Upper lobe of left lung (tissue), 6 donors: Measurements from ENCODE around the gene F12. TPM values are rescaled to one million over a fixed set of nuclear protein-coding genes. Genes with fewer than 3 reads are reported as not detected.

Source experiments
- ATAC-seq, 2 donors: fragments of 200-7000 bp; cut with Tn5 transposase; one replicate each; pipeline ENCODE4 v1.9.1; 2022; ENCODE audit warnings: mild to moderate bottlenecking in 2 of 2, moderate library complexity in 2 of 2; ENCODE audit not compliant: low FRiP score in 2 of 2
- DNase-seq, 2 donors: peaks; one replicate each; pipeline ENCODE4 v3.0.0-alpha.2; 2019 to 2020
- H3K27ac ChIP-seq, 4 donors: fragments of 200-600 bp; sonication (generic); one replicate each; pipeline ENCODE4 v1.5.1; 2016 to 2019
- H3K27me3 ChIP-seq, 4 donors: fragments of 200-600 bp; sonication (generic); one replicate each; pipeline ENCODE4 v1.5.1; 2017 to 2019
- H3K36me3 ChIP-seq, 4 donors: fragments of 200-600 bp; sonication (generic); one replicate each; pipeline ENCODE4 v1.5.1; 2016 to 2019
- H3K4me1 ChIP-seq, 4 donors: fragments of 200-600 bp; sonication (generic); one replicate each; pipeline ENCODE4 v1.5.1; 2018 to 2019
- H3K4me3 ChIP-seq, 4 donors: fragments of 200-600 bp; sonication (generic); one replicate each; pipeline ENCODE4 v1.5.1; 2017 to 2019; ENCODE audit warnings: mild to moderate bottlenecking in 2 of 4, moderate library complexity in 1 of 4
- H3K9me3 ChIP-seq, 4 donors: fragments of 200-600 bp; sonication (generic); one replicate each; pipeline ENCODE4 v1.5.1; 2018 to 2019
- EP300 ChIP-seq, 4 donors: sonication (generic); formaldehyde crosslinking; IDR thresholded peaks; one replicate each; pipeline ENCODE4 v1.5.1; 2017; ENCODE audit warnings: antibody characterized with exemption in 4 of 4, control low read depth in 2 of 4
- POLR2A ChIP-seq, 4 donors: fragments of 450-650 bp; IDR thresholded peaks; one replicate each; pipeline ENCODE4 v1.5.1; 2016 to 2017; ENCODE audit warnings: antibody characterized with exemption in 4 of 4, mild to moderate bottlenecking in 2 of 4
- POLR2AphosphoS5 ChIP-seq, 2 donors: sonication (generic); formaldehyde crosslinking; IDR thresholded peaks; one replicate each; pipeline ENCODE4 v1.5.1; 2017; ENCODE audit warnings: antibody characterized with exemption in 2 of 2
- WGBS, 2 donors: methylation state at CpG; one replicate each; pipeline ENCODE4 v1.1.5; 2017 to 2018; 5-methylcytosine and 5-hydroxymethylcytosine counted together
- total RNA-seq, 6 donors: library from RNA; depleted of rRNA in 4 of 6; stranded (reverse); fragments of >200 nt in 4 of 6; gene quantifications; one replicate each; pipeline versions ENCODE4 v1.1.0 to v1.2.1, GENCODE V29; 2016 to 2021
- TF ChIP-seq, protein P1 (sequence below), 6 experiments: fragments of 450-650 bp in 4 of 6; fragments of 200-600 bp in 2 of 6; sonication (generic) in 2 of 6; IDR thresholded peaks; one replicate each; pipeline ENCODE4 v1.5.1; 2016 to 2019; ENCODE audit warnings: antibody characterized with exemption in 6 of 6
- donor health status: DM: no; HTN: no; CAD: no; lungs with moderate emphysema.
- donor health status: DM: no; HTN: yes; CAD: no; lungs with severe emphysema.

The F12 gene
- total RNA-seq, 6 donors from 2014 or later: 0.91 to 7.8 (median 2.1) TPM; not detected in 1

- H3K27me3 ChIP-seq: no peaks in the 10 kb centered on the region
- no peak overlapping the region for H3K27ac ChIP-seq
- 59 to 66% methylated on average over 8 to 11 of the region's 11 CpGs for WGBS, 2 donors
- TF ChIP-seq POLR2AphosphoS5 (IDR thresholded peaks at IDR 0.05): no peak
- no peak for TF ChIP-seq EP300 (IDR thresholded peaks at IDR 0.05)
- TF ChIP-seq POLR2A (IDR thresholded peaks at IDR 0.05): no peak
- TF ChIP-seq, protein P1, sequence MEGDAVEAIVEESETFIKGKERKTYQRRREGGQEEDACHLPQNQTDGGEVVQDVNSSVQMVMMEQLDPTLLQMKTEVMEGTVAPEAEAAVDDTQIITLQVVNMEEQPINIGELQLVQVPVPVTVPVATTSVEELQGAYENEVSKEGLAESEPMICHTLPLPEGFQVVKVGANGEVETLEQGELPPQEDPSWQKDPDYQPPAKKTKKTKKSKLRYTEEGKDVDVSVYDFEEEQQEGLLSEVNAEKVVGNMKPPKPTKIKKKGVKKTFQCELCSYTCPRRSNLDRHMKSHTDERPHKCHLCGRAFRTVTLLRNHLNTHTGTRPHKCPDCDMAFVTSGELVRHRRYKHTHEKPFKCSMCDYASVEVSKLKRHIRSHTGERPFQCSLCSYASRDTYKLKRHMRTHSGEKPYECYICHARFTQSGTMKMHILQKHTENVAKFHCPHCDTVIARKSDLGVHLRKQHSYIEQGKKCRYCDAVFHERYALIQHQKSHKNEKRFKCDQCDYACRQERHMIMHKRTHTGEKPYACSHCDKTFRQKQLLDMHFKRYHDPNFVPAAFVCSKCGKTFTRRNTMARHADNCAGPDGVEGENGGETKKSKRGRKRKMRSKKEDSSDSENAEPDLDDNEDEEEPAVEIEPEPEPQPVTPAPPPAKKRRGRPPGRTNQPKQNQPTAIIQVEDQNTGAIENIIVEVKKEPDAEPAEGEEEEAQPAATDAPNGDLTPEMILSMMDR (IDR thresholded peaks at IDR 0.05): no peak
- H3K9me3 ChIP-seq: no peaks in the 10 kb centered on the region
- no peak overlapping the region for H3K4me3 ChIP-seq
- H3K4me1 ChIP-seq: peaks cover 15 to 22% (median 21%) of the 10 kb centered on the region in 4 donors
- peak in 1 of 2 donors; percentile 52 for DNase-seq
- no peak for ATAC-seq
- H3K36me3 ChIP-seq: no peaks in the 10 kb centered on the region
These were observed 23.6 kb downstream of the F12 start for GRCh38 chr5:177385720-177386119.

DNA sequence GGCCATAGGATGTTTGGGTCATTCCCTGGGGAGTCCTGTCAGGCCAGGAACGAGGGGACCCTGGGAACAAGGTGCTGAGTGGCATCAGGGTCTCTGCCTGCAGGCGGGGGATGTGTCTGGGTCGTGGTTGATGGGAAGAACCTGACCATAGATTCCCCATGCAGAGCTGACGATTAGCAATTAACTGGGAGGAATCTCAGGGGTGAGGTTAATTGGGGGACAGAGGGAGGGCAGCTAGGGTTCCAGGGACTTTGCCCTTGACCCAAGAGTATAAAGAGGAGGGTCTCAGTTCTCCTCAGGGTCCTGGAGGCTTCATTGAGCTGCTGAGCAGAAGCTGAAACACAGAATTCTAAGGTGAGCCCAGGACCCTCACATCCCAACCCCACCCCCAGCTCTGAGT lies 25.2 kb downstream of the F12 start, which contains the start of gene SLC34A1:
Gene SLC34A1, plus strand, starts transcription at position 301 of the 400 bp plus-strand sequence. CDS start 1,308 bp downstream, outside the sequence.
- H3K4me1 ChIP-seq: peaks cover 3 to 7% (median 5%) of the 10 kb centered on the region in 4 donors
- no peak within 1 kb of the TSS for H3K4me3 ChIP-seq
- TF ChIP-seq POLR2A (IDR thresholded peaks at IDR 0.05): no peak
- TF ChIP-seq, protein P1 (IDR thresholded peaks at IDR 0.05): no peak
- no peak for TF ChIP-seq EP300 (IDR thresholded peaks at IDR 0.05)
- no peak for TF ChIP-seq POLR2AphosphoS5 (IDR thresholded peaks at IDR 0.05)
- H3K27ac ChIP-seq: no peak within 1 kb of the TSS
- H3K27me3 ChIP-seq: no peaks in the 10 kb centered on the region
- no peaks in the 10 kb centered on the region for H3K9me3 ChIP-seq
- 67 to 75% methylated on average over 3 to 4 of the region's 4 CpGs for WGBS, 2 donors
- no peaks in the 10 kb centered on the region for H3K36me3 ChIP-seq
- DNase-seq: no peak
- no peak for ATAC-seq

DNA sequence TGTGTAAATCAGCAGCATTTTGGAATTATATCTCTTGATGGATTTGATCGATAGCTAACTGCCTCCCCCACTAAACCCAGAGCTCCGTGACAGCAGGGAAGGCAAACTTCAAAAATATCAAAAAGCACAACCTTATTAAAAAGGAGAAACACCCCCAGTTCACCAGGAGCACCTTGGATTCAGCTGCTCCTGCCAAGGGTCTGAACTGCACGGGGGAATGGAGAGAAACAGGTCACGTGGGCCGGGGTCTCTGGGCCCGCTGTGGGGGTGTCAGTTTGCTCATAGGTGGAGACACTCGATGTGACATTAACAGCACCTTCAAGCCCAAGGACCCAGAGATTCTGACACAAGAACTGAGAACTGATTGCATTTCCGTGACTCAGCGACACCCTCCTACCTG lies 26.2 kb downstream of the F12 start:
- H3K27ac ChIP-seq: no peak overlapping the region
- no peaks in the 10 kb centered on the region for H3K9me3 ChIP-seq
- DNase-seq: no peak
- H3K4me3 ChIP-seq: no peak overlapping the region
- ATAC-seq: no peak
- no peaks in the 10 kb centered on the region for H3K36me3 ChIP-seq
- no peaks in the 10 kb centered on the region for H3K27me3 ChIP-seq
- 87 to 93% methylated on average over 9 of the region's 9 CpGs for WGBS, 2 donors
- TF ChIP-seq POLR2A (IDR thresholded peaks at IDR 0.05): no peak
- TF ChIP-seq POLR2AphosphoS5 (IDR thresholded peaks at IDR 0.05): no peak
- TF ChIP-seq EP300 (IDR thresholded peaks at IDR 0.05): no peak
- TF ChIP-seq, protein P1 (IDR thresholded peaks at IDR 0.05): no peak
- H3K4me1 ChIP-seq: no peaks in the 10 kb centered on the region

DNA sequence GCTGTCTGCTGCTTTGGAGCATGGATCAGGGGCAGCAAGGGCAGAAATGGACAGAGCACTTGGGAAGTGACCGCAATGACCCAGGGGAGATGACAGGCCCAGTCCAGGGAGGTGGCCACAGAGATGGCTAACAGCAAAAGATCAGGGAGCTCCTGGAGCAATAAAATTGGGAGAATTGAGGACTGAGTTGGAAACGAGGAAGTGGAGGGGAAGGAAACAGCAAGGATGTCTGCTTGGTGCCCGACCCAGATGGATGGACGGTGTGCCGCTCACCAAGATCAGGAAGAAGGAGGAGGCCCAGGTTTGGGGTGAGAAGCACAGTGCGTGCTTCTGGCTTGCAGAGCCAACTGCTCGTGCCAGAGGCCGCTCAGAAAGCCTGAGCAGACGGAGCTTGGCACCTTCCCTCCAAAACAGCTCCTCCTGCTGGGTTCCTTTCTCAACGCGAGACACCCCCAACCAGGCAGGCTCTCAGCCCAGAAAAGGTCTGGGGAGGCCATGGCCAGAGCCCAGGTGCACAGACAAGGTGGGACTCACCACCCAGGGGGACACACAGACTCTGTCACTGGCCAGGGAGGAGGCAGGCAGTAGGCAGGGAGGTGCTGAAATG lies 26.8 kb downstream of the F12 start:
- TF ChIP-seq POLR2AphosphoS5 (IDR thresholded peaks at IDR 0.05) (no peak), EP300 (IDR thresholded peaks at IDR 0.05) (no peak), POLR2A (IDR thresholded peaks at IDR 0.05) (no peak)
- TF ChIP-seq, protein P1 (IDR thresholded peaks at IDR 0.05): no peak
- Histone ChIP-seq H3K4me1 (no peaks in the 10 kb centered on the region), H3K4me3 (no peak overlapping the region), H3K27ac (no peak overlapping the region), H3K36me3 (no peaks in the 10 kb centered on the region), H3K27me3 (no peaks in the 10 kb centered on the region), H3K9me3 (no peaks in the 10 kb centered on the region)
- ATAC-seq (no peak), DNase-seq (no peak)
- 36 to 43% methylated on average over 10 to 11 of the region's 11 CpGs for WGBS, 2 donors

GRCh38 chr5:177380805-177381126 lies 28.6 kb downstream of the F12 start:
- H3K36me3 ChIP-seq: no peaks in the 10 kb centered on the region
- ATAC-seq (no peak), DNase-seq (no peak)
- H3K27ac ChIP-seq: no peak overlapping the region
- TF ChIP-seq, protein P1 (IDR thresholded peaks at IDR 0.05): no peak
- TF ChIP-seq POLR2AphosphoS5 (IDR thresholded peaks at IDR 0.05) (no peak), POLR2A (IDR thresholded peaks at IDR 0.05) (no peak), EP300 (IDR thresholded peaks at IDR 0.05) (no peak)
- 83 to 88% methylated on average over 6 of the region's 6 CpGs for WGBS, 2 donors
- H3K4me3 ChIP-seq: no peak overlapping the region
- H3K27me3 ChIP-seq: no peaks in the 10 kb centered on the region
- H3K4me1 ChIP-seq: no peaks in the 10 kb centered on the region
- H3K9me3 ChIP-seq: no peaks in the 10 kb centered on the region
